ENCODE measurements around the gene IGFBP2.

The IGFBP2 gene

DNA sequence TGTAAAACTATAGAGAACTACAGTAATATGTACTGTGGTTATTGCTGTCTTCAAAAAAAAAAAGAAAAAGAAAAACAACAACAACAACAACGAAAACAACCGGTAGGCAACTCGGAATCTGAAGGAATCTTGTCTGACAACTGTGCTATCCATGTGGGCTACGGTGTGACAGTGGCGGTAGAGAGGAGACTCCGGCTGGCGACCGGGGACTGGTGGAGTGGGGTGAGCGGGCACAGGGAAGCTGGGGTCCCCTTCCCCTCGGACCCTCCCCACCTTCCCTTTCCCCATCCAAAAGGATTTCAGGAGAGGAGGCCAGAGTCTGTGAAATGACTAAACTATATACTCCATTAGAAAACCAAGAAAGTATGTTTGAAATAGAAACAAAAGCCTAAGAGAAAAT lies 39.2 kb downstream of the IGFBP2 start:
- Histone ChIP-seq H3K9me3 (no peaks in the 10 kb centered on the region), H3K27me3 (peaks cover 7% of the 10 kb centered on the region), H3K4me3 (ENCODE audit: low read depth in 1 of 2, low read length in 1 of 2) (no peak overlapping the region), H3K36me3 (no peaks in the 10 kb centered on the region), H3K4me1 (ENCODE audit: control insufficient read depth in 1 of 2, insufficient read depth in 1 of 2, low read depth in 1 of 2, low read length in 1 of 2) (peaks cover 2 to 3% of the 10 kb centered on the region in 2 experiments), H3K27ac (no peak overlapping the region)
- TF ChIP-seq, protein P1, sequence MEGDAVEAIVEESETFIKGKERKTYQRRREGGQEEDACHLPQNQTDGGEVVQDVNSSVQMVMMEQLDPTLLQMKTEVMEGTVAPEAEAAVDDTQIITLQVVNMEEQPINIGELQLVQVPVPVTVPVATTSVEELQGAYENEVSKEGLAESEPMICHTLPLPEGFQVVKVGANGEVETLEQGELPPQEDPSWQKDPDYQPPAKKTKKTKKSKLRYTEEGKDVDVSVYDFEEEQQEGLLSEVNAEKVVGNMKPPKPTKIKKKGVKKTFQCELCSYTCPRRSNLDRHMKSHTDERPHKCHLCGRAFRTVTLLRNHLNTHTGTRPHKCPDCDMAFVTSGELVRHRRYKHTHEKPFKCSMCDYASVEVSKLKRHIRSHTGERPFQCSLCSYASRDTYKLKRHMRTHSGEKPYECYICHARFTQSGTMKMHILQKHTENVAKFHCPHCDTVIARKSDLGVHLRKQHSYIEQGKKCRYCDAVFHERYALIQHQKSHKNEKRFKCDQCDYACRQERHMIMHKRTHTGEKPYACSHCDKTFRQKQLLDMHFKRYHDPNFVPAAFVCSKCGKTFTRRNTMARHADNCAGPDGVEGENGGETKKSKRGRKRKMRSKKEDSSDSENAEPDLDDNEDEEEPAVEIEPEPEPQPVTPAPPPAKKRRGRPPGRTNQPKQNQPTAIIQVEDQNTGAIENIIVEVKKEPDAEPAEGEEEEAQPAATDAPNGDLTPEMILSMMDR (IDR thresholded peaks at IDR 0.05): no peak

DNA sequence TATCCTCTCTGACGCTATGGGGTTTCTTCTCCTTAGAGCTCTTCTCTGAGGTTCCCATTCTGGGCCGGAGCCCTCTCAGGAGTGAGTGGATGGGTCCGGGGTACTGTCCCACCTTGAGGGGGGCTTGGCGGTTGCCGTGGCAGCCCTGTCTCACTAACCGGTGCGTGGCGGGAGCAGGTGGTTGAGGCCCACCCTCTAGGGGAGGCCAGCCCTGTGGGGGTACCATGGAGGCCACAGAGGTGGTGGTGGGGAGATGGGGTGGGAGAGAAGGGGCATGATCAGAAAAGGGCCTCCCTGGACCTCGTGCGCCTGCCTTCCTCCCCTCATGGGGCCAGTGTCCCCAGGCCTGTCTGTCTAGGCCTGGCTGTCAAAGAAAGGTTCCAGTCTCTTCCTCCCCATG lies 39.8 kb downstream of the IGFBP2 start:
- peaks cover 7% of the 10 kb centered on the region for H3K27me3 ChIP-seq
- TF ChIP-seq, protein P1 (IDR thresholded peaks at IDR 0.05): no peak
- H3K36me3 ChIP-seq: no peaks in the 10 kb centered on the region
- H3K9me3 ChIP-seq: no peaks in the 10 kb centered on the region
- H3K4me3 ChIP-seq (ENCODE audit: low read depth in 1 of 2, low read length in 1 of 2): no peak overlapping the region
- H3K4me1 ChIP-seq (ENCODE audit: control insufficient read depth in 1 of 2, insufficient read depth in 1 of 2, low read depth in 1 of 2, low read length in 1 of 2): peaks cover 7 to 9% of the 10 kb centered on the region in 2 experiments
- H3K27ac ChIP-seq: no peak overlapping the region

DNA sequence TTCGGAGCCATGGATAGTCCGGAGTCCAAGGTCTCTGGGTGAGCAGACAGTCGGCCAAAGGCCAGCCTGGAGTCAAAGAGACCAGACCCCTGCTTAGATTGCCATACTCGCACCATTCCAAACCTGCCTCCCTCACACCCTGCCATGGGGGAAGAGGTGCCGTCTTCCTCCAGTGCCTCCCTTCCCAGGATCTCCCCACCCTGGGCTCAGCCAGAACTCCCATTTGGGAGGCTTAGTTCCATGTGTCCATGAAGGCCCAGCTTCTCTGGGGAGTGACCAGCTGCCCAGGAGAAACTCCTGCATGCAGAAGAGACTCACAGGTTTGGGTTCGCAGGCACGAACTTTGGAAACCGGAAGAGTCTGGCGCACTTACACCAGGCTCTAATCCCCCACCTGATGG lies 40.4 kb downstream of the IGFBP2 start:
- TF ChIP-seq, protein P1 (IDR thresholded peaks at IDR 0.05): no peak

DNA sequence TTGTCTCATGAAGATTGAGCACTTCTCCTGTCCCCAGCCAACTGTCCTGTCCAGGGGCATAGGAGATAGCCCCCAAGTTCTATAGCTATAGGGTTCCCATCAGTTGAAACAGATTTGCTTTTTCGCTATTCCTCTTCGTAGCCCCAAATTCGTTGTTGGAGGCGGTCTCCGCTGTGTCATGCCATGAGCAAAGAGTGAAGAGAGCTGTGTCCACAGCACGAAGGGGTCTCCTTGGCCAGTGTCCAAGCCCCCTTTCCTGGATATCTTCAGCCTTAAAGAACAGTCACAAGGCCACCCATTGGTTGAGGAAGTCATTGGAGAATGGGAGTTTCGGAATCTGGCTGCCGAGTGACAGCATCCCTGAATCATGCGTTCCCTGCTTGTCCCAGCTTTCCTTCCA lies 41.2 kb downstream of the IGFBP2 start:
- H3K4me3 ChIP-seq (ENCODE audit: low read depth in 1 of 2, low read length in 1 of 2): no peak overlapping the region
- H3K27me3 ChIP-seq: peaks cover 7% of the 10 kb centered on the region
- peaks cover 10 to 14% of the 10 kb centered on the region in 2 experiments for H3K4me1 ChIP-seq (ENCODE audit: control insufficient read depth in 1 of 2, insufficient read depth in 1 of 2, low read depth in 1 of 2, low read length in 1 of 2)
- H3K36me3 ChIP-seq: no peaks in the 10 kb centered on the region
- H3K27ac ChIP-seq: no peak overlapping the region
- TF ChIP-seq, protein P1 (IDR thresholded peaks at IDR 0.05): no peak
- no peaks in the 10 kb centered on the region for H3K9me3 ChIP-seq

More for the DNA sequence above, 40.4 kb downstream of the IGFBP2 start:
- Histone ChIP-seq H3K27ac (no peak overlapping the region), H3K27me3 (peaks cover 7% of the 10 kb centered on the region), H3K36me3 (no peaks in the 10 kb centered on the region), H3K9me3 (no peaks in the 10 kb centered on the region), H3K4me3 (ENCODE audit: low read depth in 1 of 2, low read length in 1 of 2) (no peak overlapping the region), H3K4me1 (ENCODE audit: control insufficient read depth in 1 of 2, insufficient read depth in 1 of 2, low read depth in 1 of 2, low read length in 1 of 2) (peaks cover 10 to 14% of the 10 kb centered on the region in 2 experiments)

DNA sequence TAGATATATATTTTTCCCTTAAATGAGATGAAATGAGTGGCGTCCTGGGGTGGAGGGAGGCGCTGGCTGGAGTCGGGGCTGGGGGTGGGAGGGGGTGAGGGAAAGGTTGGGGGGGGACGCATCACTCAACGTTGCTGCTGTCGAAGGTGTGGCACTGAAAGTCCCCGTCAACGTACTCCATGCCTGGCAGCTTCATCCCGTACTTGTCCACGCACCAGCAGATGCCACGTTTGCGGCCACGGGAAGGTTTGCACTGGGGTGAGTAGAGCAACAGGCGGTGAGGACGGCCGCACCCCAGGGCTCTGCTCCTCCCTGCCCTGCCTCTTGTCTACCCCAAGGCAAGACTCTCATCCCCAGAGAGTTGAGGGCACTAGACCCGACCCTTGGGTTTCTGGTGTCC lies 43.4 kb downstream of the IGFBP2 start:
- TF ChIP-seq, protein P1 (IDR thresholded peaks at IDR 0.05): no peak
- H3K9me3 ChIP-seq: no peaks in the 10 kb centered on the region
- peaks cover 10 to 14% of the 10 kb centered on the region in 2 experiments for H3K4me1 ChIP-seq (ENCODE audit: control insufficient read depth in 1 of 2, insufficient read depth in 1 of 2, low read depth in 1 of 2, low read length in 1 of 2)
- no peaks in the 10 kb centered on the region for H3K36me3 ChIP-seq
- no peak overlapping the region for H3K4me3 ChIP-seq (ENCODE audit: low read depth in 1 of 2, low read length in 1 of 2)
- peaks cover 7% of the 10 kb centered on the region for H3K27me3 ChIP-seq
- H3K27ac ChIP-seq: no peak overlapping the region

Data from neutrophil (primary cell).